Endothelial cell of umbilical vein (primary cell): ENCODE measurements around the gene KLHDC9.

Experiments
- GATA2 ChIP-seq: IDR thresholded peaks from 2 replicates; pipeline ENCODE4 v1.7.0; 2011; ENCODE audit warnings: low read depth, mild to moderate bottlenecking, moderate library complexity, mixed read lengths, low read length; ENCODE audit not compliant: insufficient read length, insufficient read depth
- JUN ChIP-seq: IDR thresholded peaks from 2 replicates; pipeline ENCODE4 v1.6.1; 2011; ENCODE audit warnings: borderline replicate concordance, low read depth; ENCODE audit not compliant: insufficient read length, insufficient read depth

DNA sequence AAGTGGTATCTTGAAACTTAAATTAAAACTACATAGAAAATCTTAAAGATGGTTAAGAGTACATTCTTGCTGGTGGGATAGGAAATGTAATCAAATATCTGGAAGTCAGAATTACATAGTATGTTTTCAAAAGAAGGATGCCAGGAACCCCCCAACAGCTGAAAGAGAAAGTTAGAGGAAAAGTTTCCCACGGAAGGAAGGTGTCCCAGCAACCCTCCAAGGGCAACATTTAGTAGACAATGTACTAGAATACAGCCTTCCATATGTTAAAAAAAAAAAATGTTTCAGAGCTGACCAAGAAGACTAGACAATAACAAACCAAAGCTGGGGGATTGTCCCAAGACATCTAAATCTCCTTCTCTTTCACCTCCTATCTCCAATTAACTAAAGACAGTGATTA is 32.1 kb downstream of the KLHDC9 start:
- no peak for TF ChIP-seq GATA2
- TF ChIP-seq JUN, result no peak
